Skeletal muscle cell (primary cell): ENCODE data around the gene GDF11.

Experiments
- DNase-seq: peaks from one replicate; pipeline ENCODE4 v3.0.0-alpha.2; 2010; ENCODE audit warnings: low read depth
- H3K4me3 ChIP-seq: 2 replicates; pipeline ENCODE4 v1.5.1; 2011; ENCODE audit warnings: low read depth, mild to moderate bottlenecking, control low read depth, low read length, moderate library complexity

GDF11 gene

GRCh38 chr12:55705782-55706402, 37.0 kb upstream of the GDF11 start:
- no peak for DNase-seq
- H3K4me3 ChIP-seq: peak overlapping the region; percentile 57

- no peak for DNase-seq
- peak overlapping the region; percentile 57 for H3K4me3 ChIP-seq
Measured at GRCh38 chr12:55706568-55707218, 36.2 kb upstream of the GDF11 start.

- DNase-seq: no peak
Measured at GRCh38 chr12:55707219-55707671, 35.7 kb upstream of the GDF11 start.

GRCh38 chr12:55707841-55708694, 34.9 kb upstream of the GDF11 start, which contains the start of gene ITGA7:
ITGA7 (minus strand) TSS chr12:55707904; CDS start chr12:55707682, 222 bp downstream.
- H3K4me3 ChIP-seq: peak within 1 kb of the TSS; percentile 57
- no peak for DNase-seq

More at GRCh38 chr12:55707219-55707671, 35.7 kb upstream of the GDF11 start:
- H3K4me3 ChIP-seq: peak overlapping the region; percentile 57

- no peak for DNase-seq
Measured at GRCh38 chr12:55708695-55709233, 34.2 kb upstream of the GDF11 start.

GRCh38 chr12:55711786-55712553, 31.0 kb upstream of the GDF11 start:
- no peak overlapping the region for H3K4me3 ChIP-seq
- no peak for DNase-seq

More at GRCh38 chr12:55708695-55709233, 34.2 kb upstream of the GDF11 start:
- peak overlapping the region; percentile 57 for H3K4me3 ChIP-seq

GRCh38 chr12:55712700-55713415, 30.1 kb upstream of the GDF11 start:
- H3K4me3 ChIP-seq: no peak overlapping the region
- DNase-seq: no peak

- no peak overlapping the region for H3K4me3 ChIP-seq
- DNase-seq: no peak
Measured at GRCh38 chr12:55713721-55714120, 29.2 kb upstream of the GDF11 start.

GRCh38 chr12:55715169-55715764, 27.7 kb upstream of the GDF11 start:
- no peak for DNase-seq
- H3K4me3 ChIP-seq: peak overlapping the region; percentile 65

- H3K4me3 ChIP-seq: peak within 1 kb of the TSS; percentile 65
Measured at GRCh38 chr12:55715833-55716581, 26.9 kb upstream of the GDF11 start, which contains the start of gene BLOC1S1. BLOC1S1 (plus strand) TSS chr12:55716046; CDS start chr12:55716052, 6 bp downstream.

GRCh38 chr12:55716582-55716957, 26.4 kb upstream of the GDF11 start:
- peak overlapping the region; percentile 65 for H3K4me3 ChIP-seq
- no peak for DNase-seq

More at GRCh38 chr12:55715833-55716581, 26.9 kb upstream of the GDF11 start, which contains the start of gene BLOC1S1:
- DNase-seq: peak; percentile 82

GRCh38 chr12:55717011-55718007, 25.6 kb upstream of the GDF11 start:
- DNase-seq: no peak
- H3K4me3 ChIP-seq: peak overlapping the region; percentile 65

GRCh38 chr12:55718015-55718414, 24.9 kb upstream of the GDF11 start:
- no peak for DNase-seq
- peak overlapping the region; percentile 15 for H3K4me3 ChIP-seq

- no peak overlapping the region for H3K4me3 ChIP-seq
- DNase-seq: no peak
Measured at GRCh38 chr12:55718624-55719275, 24.2 kb upstream of the GDF11 start.

- no peak overlapping the region for H3K4me3 ChIP-seq
- DNase-seq: no peak
Measured at GRCh38 chr12:55719371-55719770, 23.6 kb upstream of the GDF11 start.
